GM19395 (cell line): ENCODE results near the gene IRF2BPL.
A peak's percentile ranks its signal among the peaks of the same experiment; 100 is the strongest.

ENCODE experiments used
- ATAC-seq: cut with Tn5 transposase; IDR thresholded peaks from one replicate; pipeline ENCODE4 v1.9.1; 2021; ENCODE audit warnings: mild to moderate bottlenecking, moderate library complexity; ENCODE audit not compliant: unreplicated experiment

IRF2BPL gene

GRCh38 chr14:76993752-76994151 lies 34.8 kb downstream of the IRF2BPL start:
- ATAC-seq: no peak

- ATAC-seq: no peak
Measured at GRCh38 chr14:76990084-76990483, 38.4 kb downstream of the IRF2BPL start.

- no peak for ATAC-seq
Measured at GRCh38 chr14:76987956-76988520, 40.5 kb downstream of the IRF2BPL start.

- no peak for ATAC-seq
Measured at GRCh38 chr14:76986231-76986565, 42.3 kb downstream of the IRF2BPL start.

GRCh38 chr14:76985540-76986230 lies 42.8 kb downstream of the IRF2BPL start:
- ATAC-seq: no peak

GRCh38 chr14:76984787-76985375 lies 43.6 kb downstream of the IRF2BPL start:
- ATAC-seq: no peak

GRCh38 chr14:76984297-76984696 lies 44.2 kb downstream of the IRF2BPL start:
- ATAC-seq: no peak

- no peak for ATAC-seq
Measured at GRCh38 chr14:76981670-76982069, 46.8 kb downstream of the IRF2BPL start.

- peak; percentile 89 for ATAC-seq
Measured at GRCh38 chr14:76977793-76978720, 50.5 kb downstream of the IRF2BPL start.

GRCh38 chr14:76976240-76977005 lies 52.1 kb downstream of the IRF2BPL start:
- ATAC-seq: no peak

GRCh38 chr14:76975812-76976211 lies 52.7 kb downstream of the IRF2BPL start:
- no peak for ATAC-seq

GRCh38 chr14:76975051-76975450 lies 53.5 kb downstream of the IRF2BPL start:
- ATAC-seq: no peak
